ENCODE measurements around the gene DCDC2B. TPM values are rescaled to one million over a fixed set of nuclear protein-coding genes. Genes with fewer than 3 reads are reported as not detected.

The DCDC2B gene
- total and polyA plus RNA-seq, 2 of the 13 experiments (the other 11 are each of a cell fraction or from before 2014, with no cell fraction given) = not detected

DNA sequence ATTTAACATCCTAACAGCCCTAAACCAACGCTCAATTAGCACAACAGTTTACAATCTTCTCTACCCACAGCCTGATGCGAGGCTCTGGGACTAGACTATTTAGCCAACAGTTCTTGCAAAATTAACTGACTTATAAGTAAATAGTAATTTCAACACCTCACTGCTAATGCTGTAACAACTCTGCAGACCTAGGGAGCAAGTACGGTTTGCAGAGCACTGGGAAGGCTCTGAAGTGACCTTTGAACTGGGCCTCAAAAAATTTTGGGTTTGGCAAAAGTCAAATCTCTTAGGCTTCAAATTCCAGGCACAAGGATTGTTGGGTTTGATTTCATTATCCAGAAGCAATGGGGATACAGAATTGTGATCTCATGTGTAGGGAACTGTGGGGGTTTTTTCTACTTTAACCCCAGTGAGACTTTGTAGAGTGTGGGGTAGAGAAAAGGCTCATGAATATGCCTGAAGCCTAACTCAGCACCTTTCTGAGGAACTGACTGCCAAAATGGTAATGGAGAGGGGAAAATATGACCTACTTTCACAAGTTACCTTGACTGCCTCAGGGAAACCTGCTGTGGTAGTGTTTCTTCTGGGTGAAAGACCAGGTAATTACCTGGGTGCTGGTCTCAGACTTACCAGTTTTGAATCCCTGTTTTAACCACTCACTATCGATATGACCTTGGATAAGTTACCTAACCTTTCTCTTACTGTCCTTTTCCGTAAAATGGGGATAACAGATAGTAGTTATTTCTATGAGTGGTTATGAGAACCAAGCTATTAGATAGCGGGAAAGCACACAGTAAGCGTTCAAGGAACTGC, 30.3 kb upstream of the DCDC2B start (continued):
- TF ChIP-seq, protein P1, sequence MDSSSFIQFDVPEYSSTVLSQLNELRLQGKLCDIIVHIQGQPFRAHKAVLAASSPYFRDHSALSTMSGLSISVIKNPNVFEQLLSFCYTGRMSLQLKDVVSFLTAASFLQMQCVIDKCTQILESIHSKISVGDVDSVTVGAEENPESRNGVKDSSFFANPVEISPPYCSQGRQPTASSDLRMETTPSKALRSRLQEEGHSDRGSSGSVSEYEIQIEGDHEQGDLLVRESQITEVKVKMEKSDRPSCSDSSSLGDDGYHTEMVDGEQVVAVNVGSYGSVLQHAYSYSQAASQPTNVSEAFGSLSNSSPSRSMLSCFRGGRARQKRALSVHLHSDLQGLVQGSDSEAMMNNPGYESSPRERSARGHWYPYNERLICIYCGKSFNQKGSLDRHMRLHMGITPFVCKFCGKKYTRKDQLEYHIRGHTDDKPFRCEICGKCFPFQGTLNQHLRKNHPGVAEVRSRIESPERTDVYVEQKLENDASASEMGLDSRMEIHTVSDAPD (CRISPR knock-in tag; IDR thresholded peaks at IDR 0.05) = no peak
- TF ChIP-seq ASH2L (IDR thresholded peaks at IDR 0.05; ENCODE audit: insufficient read length, low read depth, low read length) (no peak), ARID5B (CRISPR knock-in tag; IDR thresholded peaks at IDR 0.05) (peak; percentile 71), MEIS2 (CRISPR knock-in tag; IDR thresholded peaks at IDR 0.05) (no peak), DR1 (CRISPR knock-in tag; IDR thresholded peaks at IDR 0.05) (no peak), ERF (CRISPR knock-in tag; IDR thresholded peaks at IDR 0.05) (no peak), NBN (conservative IDR thresholded peaks at IDR 0.05) (no peak), SMARCC2 (IDR thresholded peaks at IDR 0.05) (no peak), GZF1 (CRISPR knock-in tag; IDR thresholded peaks at IDR 0.05) (no peak), ZNF180 (CRISPR knock-in tag; IDR thresholded peaks at IDR 0.05; ENCODE audit: borderline replicate concordance, low read depth) (no peak), FOXA1 (IDR thresholded peaks at IDR 0.05) (no peak), FOXA1 (CRISPR knock-in tag; IDR thresholded peaks at IDR 0.05) (peak; percentile 91), ZNF160 (CRISPR knock-in tag; IDR thresholded peaks at IDR 0.05) (no peak), ZNF34 (CRISPR knock-in tag; IDR thresholded peaks at IDR 0.05; ENCODE audit: borderline replicate concordance) (peak; percentile 9; the same call in 1 of the 2 replicates), ZSCAN25 (CRISPR knock-in tag; IDR thresholded peaks at IDR 0.05) (no peak), GABPB1 (CRISPR knock-in tag; IDR thresholded peaks at IDR 0.05) (no peak), ZSCAN29 (CRISPR knock-in tag; conservative IDR thresholded peaks at IDR 0.05) (no peak), RAD51 (IDR thresholded peaks at IDR 0.05; ENCODE audit: borderline replicate concordance) (no peak), IRX3 (CRISPR knock-in tag; IDR thresholded peaks at IDR 0.05; ENCODE audit: borderline replicate concordance, low read depth) (no peak), LCORL (IDR thresholded peaks at IDR 0.05) (peak; percentile 78), LCORL (CRISPR knock-in tag; IDR thresholded peaks at IDR 0.05) (peak; percentile 98), XBP1 (CRISPR knock-in tag; IDR thresholded peaks at IDR 0.05) (0 out of 2 replicates have a peak, but pooled peaks have one; percentile 17), ZNF550 (CRISPR knock-in tag; IDR thresholded peaks at IDR 0.05; ENCODE audit: borderline replicate concordance) (no peak)
- TF ChIP-seq, protein P2, sequence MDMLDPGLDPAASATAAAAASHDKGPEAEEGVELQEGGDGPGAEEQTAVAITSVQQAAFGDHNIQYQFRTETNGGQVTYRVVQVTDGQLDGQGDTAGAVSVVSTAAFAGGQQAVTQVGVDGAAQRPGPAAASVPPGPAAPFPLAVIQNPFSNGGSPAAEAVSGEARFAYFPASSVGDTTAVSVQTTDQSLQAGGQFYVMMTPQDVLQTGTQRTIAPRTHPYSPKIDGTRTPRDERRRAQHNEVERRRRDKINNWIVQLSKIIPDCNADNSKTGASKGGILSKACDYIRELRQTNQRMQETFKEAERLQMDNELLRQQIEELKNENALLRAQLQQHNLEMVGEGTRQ (IDR thresholded peaks at IDR 0.05; ENCODE audit: low read depth, low read length) = no peak
- TF ChIP-seq, protein P2 (CRISPR knock-in tag; IDR thresholded peaks at IDR 0.05; ENCODE audit: borderline replicate concordance) = no peak
